ENCODE results near the gene CCDC102B. TPM values are rescaled to one million over a fixed set of nuclear protein-coding genes. Genes with fewer than 3 reads are reported as not detected.

CCDC102B gene
- total RNA-seq, 1 experiment from 2014 or later: 0.92 TPM

DNA sequence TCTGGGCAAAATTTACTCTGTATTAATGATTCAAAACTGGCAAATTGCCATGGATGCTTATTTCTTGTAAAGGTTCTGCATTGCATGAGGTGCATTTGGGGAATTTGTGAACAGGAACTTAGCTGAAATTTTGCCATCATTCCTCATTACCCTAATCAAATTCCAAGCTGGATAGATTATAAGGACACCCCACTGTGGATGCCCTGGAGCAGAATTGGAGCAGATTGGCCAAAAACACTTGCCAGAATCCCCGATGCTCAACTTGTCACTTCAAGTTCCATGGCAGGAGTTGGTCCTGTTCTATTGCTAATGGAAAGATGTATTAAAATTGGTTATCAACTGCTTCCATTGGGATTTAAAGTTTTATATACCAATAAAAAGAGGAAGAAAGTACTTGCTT lies 237.9 kb downstream of the CCDC102B start:
- POLR2A ChIA-PET: no interaction called here
- CTCF ChIA-PET: no interaction called here
- Histone ChIP-seq H3K27me3 (ENCODE audit: control insufficient read depth, insufficient read depth, low read length) (no peaks in the 10 kb centered on the region), H3K27ac (ENCODE audit: low read length) (no peak overlapping the region), H3K36me3 (ENCODE audit: control insufficient read depth, insufficient read depth, low read length) (no peaks in the 10 kb centered on the region), H3K4me1 (ENCODE audit: control insufficient read depth, insufficient read depth, low read length) (no peaks in the 10 kb centered on the region), H3K4me3 (ENCODE audit: low read depth in 2 of 2, low read length in 2 of 2) (no peak overlapping the region), H3K9me3 (ENCODE audit: control insufficient read depth, insufficient read depth, low read depth, low read length) (no peaks in the 10 kb centered on the region)
- DNase-seq (ENCODE audit: low read depth, low spot score): no peak
- TF ChIP-seq, protein P1, sequence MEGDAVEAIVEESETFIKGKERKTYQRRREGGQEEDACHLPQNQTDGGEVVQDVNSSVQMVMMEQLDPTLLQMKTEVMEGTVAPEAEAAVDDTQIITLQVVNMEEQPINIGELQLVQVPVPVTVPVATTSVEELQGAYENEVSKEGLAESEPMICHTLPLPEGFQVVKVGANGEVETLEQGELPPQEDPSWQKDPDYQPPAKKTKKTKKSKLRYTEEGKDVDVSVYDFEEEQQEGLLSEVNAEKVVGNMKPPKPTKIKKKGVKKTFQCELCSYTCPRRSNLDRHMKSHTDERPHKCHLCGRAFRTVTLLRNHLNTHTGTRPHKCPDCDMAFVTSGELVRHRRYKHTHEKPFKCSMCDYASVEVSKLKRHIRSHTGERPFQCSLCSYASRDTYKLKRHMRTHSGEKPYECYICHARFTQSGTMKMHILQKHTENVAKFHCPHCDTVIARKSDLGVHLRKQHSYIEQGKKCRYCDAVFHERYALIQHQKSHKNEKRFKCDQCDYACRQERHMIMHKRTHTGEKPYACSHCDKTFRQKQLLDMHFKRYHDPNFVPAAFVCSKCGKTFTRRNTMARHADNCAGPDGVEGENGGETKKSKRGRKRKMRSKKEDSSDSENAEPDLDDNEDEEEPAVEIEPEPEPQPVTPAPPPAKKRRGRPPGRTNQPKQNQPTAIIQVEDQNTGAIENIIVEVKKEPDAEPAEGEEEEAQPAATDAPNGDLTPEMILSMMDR (IDR thresholded peaks at IDR 0.05): no peak
- TF ChIP-seq, protein P2, sequence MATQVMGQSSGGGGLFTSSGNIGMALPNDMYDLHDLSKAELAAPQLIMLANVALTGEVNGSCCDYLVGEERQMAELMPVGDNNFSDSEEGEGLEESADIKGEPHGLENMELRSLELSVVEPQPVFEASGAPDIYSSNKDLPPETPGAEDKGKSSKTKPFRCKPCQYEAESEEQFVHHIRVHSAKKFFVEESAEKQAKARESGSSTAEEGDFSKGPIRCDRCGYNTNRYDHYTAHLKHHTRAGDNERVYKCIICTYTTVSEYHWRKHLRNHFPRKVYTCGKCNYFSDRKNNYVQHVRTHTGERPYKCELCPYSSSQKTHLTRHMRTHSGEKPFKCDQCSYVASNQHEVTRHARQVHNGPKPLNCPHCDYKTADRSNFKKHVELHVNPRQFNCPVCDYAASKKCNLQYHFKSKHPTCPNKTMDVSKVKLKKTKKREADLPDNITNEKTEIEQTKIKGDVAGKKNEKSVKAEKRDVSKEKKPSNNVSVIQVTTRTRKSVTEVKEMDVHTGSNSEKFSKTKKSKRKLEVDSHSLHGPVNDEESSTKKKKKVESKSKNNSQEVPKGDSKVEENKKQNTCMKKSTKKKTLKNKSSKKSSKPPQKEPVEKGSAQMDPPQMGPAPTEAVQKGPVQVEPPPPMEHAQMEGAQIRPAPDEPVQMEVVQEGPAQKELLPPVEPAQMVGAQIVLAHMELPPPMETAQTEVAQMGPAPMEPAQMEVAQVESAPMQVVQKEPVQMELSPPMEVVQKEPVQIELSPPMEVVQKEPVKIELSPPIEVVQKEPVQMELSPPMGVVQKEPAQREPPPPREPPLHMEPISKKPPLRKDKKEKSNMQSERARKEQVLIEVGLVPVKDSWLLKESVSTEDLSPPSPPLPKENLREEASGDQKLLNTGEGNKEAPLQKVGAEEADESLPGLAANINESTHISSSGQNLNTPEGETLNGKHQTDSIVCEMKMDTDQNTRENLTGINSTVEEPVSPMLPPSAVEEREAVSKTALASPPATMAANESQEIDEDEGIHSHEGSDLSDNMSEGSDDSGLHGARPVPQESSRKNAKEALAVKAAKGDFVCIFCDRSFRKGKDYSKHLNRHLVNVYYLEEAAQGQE (IDR thresholded peaks at IDR 0.05; ENCODE audit: insufficient read depth in 1 of 2, low read depth in 2 of 2, low read length in 1 of 2): no peak
- no peak for TF ChIP-seq TCF7L2 (IDR thresholded peaks at IDR 0.05; ENCODE audit: low read depth, low read length)
- no TSS peak for BruUV-seq (replicated peaks)
- in situ Hi-C loops (cut with HindIII; ENCODE audit: low pct_unique_long_range_greater_than_20kb, low sequenced_read_pairs): no loop called here
- no peak for ATAC-seq
- intact Hi-C loops (cut with micrococcal nuclease; ENCODE audit: unreplicated experiment): no loop called here

DNA sequence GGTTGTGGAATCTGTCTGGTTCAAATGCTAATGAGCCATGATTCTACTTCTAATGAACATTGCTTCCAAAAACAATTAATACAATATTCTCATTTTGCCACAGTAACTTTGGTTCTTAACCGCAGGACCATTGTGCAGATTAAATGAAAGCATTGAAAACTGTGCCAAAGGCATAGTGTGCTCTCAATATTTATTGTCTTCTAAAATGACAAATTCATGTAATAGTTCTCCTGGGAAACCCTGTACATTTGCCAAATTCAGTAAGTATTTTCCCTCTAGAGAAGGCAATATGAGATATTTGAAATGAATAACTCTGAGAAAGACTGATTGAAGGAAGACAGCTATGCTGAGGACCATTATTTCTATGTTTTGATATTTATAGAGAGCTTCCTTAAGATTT lies 246.3 kb downstream of the CCDC102B start:
- in situ Hi-C loops (cut with HindIII; ENCODE audit: low pct_unique_long_range_greater_than_20kb, low sequenced_read_pairs): no loop called here
- Histone ChIP-seq H3K36me3 (ENCODE audit: control insufficient read depth, insufficient read depth, low read length) (no peaks in the 10 kb centered on the region), H3K27ac (ENCODE audit: low read length) (no peak overlapping the region), H3K9me3 (ENCODE audit: control insufficient read depth, insufficient read depth, low read depth, low read length) (no peaks in the 10 kb centered on the region), H3K4me3 (ENCODE audit: low read depth in 2 of 2, low read length in 2 of 2) (no peak overlapping the region), H3K27me3 (ENCODE audit: control insufficient read depth, insufficient read depth, low read length) (no peaks in the 10 kb centered on the region), H3K4me1 (ENCODE audit: control insufficient read depth, insufficient read depth, low read length) (no peaks in the 10 kb centered on the region)
- intact Hi-C loops (cut with micrococcal nuclease; ENCODE audit: unreplicated experiment): no loop called here
- ChIA-PET POLR2A (no interaction called here), CTCF (no interaction called here)
- TF ChIP-seq SIN3A (IDR thresholded peaks at IDR 0.05; ENCODE audit: borderline replicate concordance, insufficient read depth, low read depth, low read length) (no peak), POLR2AphosphoS5 (IDR thresholded peaks at IDR 0.05; ENCODE audit: low read depth, low read length) (no peak), TCF7L2 (IDR thresholded peaks at IDR 0.05; ENCODE audit: low read depth, low read length) (no peak)
- no TSS peak for BruUV-seq (replicated peaks)
- DNase-seq (ENCODE audit: low read depth, low spot score): no peak
- ATAC-seq: no peak

DNA sequence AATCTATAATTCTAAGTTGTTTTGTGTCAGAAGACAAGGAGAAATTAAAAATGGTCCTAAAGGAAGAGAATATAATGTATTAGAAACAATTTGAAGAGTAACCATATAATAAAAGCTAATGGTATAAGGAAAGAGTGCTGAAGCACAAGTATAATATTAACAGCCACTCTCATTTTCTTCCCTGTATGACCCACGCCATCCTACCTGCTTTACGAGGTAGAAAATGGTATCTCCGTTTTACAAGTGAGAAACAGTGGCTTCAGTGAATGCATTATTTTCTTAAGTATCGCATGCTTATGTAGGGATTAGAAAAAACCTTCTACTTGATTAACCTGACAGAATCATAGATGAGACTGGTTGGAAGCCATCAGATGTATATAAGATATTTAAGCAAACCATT lies 266.2 kb downstream of the CCDC102B start:
- ATAC-seq (no peak), DNase-seq (ENCODE audit: low read depth, low spot score) (no peak)
- Histone ChIP-seq H3K4me1 (ENCODE audit: control insufficient read depth, insufficient read depth, low read length) (no peaks in the 10 kb centered on the region), H3K27ac (ENCODE audit: low read length) (no peak overlapping the region), H3K36me3 (ENCODE audit: control insufficient read depth, insufficient read depth, low read length) (no peaks in the 10 kb centered on the region), H3K9me3 (ENCODE audit: control insufficient read depth, insufficient read depth, low read depth, low read length) (no peaks in the 10 kb centered on the region), H3K27me3 (ENCODE audit: control insufficient read depth, insufficient read depth, low read length) (no peaks in the 10 kb centered on the region), H3K4me3 (ENCODE audit: low read depth in 2 of 2, low read length in 2 of 2) (no peak overlapping the region)
- in situ Hi-C loops (cut with HindIII; ENCODE audit: low pct_unique_long_range_greater_than_20kb, low sequenced_read_pairs) (no loop called here), intact Hi-C loops (cut with micrococcal nuclease; ENCODE audit: unreplicated experiment) (no loop called here)
- TF ChIP-seq, protein P1 (IDR thresholded peaks at IDR 0.05): no peak
- TF ChIP-seq POLR2AphosphoS5 (IDR thresholded peaks at IDR 0.05; ENCODE audit: low read depth, low read length): no peak
- TF ChIP-seq TCF7L2 (IDR thresholded peaks at IDR 0.05; ENCODE audit: low read depth, low read length): no peak
- TF ChIP-seq, protein P2 (IDR thresholded peaks at IDR 0.05; ENCODE audit: insufficient read depth in 1 of 2, low read depth in 2 of 2, low read length in 1 of 2): no peak
- TF ChIP-seq SIN3A (IDR thresholded peaks at IDR 0.05; ENCODE audit: borderline replicate concordance, insufficient read depth, low read depth, low read length): no peak
- CTCF ChIA-PET: no interaction called here
- BruUV-seq (replicated peaks): no TSS peak
- POLR2A ChIA-PET: no interaction called here

Data from Panc1 (cell line).